HG03342 (cell line): ENCODE data around the gene EMC10.

ENCODE experiments used
- ATAC-seq: cut with Tn5 transposase; IDR thresholded peaks from one replicate; pipeline ENCODE4 v1.9.1; 2021; ENCODE audit warnings: mild to moderate bottlenecking, moderate library complexity; ENCODE audit not compliant: unreplicated experiment

Gene EMC10

DNA sequence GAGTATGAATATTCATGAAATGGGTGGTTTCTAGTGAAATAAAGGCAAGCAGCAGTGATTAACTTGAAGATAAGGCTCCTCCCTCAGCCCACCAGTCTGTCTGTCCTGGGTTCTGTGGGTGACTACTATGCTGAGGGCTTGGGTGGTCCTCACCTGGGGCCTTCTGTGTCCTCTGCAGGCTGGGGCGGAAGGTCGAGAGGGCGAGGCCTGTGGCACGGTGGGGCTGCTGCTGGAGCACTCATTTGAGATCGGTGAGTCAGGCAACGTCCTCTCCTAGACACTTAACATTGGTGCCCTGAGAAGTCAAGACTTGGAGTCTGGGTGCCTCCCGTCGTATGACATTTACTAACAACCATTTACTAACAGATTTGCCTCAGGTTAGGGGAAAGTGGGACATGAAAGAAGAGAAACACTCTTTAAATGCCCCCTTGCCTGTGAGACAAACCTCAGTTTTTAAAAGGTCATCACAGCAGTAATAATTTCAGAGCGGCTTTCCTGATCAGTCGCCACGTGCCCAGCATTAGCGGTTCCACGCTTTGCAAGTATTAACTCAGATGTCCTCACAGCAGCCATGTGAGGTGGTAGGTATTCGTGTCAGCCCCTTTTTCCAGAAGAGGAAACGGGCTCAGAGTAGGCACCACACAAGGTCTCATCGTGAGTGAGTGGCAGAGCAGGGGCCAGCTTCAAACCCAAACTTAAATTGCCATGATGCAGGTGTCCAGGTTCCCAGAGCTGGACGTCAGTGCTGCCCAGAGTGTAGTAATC is 1.6 kb downstream of the EMC10 start:
- ATAC-seq: no peak

DNA sequence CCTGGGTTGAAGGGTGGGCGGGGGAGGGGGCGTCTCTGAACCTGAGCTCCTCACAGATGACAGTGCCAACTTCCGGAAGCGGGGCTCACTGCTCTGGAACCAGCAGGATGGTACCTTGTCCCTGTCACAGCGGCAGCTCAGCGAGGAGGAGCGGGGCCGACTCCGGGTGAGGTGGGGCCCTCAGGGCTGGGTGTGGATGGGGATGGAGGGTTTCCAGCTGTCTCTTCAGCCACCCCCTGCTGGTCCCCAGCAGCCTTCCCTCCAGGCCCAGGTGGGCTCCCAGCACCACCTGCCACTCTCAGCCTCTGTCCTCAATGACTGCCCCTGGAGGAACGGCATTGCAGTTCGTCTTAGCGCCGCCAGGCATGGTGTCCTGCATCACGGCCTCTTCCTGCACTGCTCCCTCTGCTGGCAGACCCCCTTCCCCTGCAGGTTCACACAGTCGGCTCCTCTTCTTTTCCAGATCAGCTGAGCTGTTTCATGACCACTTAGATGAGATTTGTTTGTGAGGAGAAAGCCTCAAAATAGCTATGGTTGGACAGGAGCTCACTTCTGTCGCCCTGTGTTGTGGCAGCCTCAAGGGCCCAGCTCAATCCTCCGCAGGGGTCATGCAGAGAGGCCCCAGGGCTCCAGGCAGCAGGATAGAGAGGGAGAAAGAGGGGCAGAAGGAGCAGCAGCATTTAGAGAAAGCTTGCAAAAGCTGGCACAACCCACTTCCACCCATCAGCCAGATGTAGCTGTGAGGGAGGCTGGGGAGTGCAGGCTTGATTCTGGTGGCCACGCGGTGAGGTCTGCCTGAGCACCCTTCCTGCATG is 2.8 kb downstream of the EMC10 start:
- ATAC-seq: no peak

DNA sequence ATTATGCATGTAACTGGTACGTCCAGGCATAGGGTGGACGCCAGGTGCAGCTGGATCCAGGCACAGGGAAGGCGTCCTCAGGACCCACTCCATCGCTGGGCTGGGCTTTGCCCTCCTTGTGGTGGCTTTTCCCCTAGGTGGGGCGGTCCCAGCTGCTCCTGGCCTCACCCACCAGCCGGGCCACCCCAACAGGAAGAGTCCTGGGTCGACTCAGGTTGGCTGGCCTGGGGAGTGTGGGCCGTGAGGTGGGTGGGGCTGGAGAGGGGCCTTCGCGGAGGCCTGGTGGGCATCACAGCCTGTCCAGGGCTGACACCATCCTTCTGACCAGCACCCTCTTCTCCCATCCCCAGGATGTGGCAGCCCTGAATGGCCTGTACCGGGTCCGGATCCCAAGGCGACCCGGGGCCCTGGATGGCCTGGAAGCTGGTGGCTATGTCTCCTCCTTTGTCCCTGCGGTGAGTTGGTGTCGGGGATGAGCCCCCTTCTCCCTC is 3.5 kb downstream of the EMC10 start:
- no peak for ATAC-seq

DNA sequence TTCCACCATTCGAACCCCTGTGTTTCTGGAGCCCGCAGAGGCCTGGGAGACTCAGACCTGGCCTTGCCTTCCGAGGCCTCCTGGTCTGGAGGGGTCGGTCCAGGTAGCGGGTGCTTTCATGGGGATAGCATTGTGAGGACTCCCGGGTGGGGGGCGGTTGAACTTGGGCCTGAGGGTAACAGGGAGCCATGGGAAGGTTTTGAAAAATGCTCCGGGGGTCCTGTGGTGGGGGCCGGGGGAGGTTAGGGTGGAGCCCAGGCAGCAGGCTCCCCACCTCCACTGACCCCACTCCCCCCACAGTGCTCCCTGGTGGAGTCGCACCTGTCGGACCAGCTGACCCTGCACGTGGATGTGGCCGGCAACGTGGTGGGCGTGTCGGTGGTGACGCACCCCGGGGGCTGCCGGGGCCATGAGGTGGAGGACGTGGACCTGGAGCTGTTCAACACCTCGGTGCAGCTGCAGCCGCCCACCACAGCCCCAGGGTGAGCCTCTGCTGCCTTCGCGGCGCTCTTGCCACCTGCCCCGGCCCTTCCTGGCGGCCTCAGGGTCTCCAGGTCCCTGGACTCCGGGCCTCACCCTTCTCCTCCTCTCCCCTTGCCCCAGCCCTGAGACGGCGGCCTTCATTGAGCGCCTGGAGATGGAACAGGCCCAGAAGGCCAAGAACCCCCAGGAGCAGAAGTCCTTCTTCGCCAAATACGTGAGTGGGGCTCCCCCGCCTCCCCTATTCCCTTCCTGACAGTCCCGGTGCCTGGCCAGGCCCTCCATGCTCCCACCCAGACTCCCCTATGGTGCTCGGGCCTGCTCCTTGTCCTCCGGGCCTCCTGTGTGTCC is 4.2 kb downstream of the EMC10 start:
- ATAC-seq: no peak

DNA sequence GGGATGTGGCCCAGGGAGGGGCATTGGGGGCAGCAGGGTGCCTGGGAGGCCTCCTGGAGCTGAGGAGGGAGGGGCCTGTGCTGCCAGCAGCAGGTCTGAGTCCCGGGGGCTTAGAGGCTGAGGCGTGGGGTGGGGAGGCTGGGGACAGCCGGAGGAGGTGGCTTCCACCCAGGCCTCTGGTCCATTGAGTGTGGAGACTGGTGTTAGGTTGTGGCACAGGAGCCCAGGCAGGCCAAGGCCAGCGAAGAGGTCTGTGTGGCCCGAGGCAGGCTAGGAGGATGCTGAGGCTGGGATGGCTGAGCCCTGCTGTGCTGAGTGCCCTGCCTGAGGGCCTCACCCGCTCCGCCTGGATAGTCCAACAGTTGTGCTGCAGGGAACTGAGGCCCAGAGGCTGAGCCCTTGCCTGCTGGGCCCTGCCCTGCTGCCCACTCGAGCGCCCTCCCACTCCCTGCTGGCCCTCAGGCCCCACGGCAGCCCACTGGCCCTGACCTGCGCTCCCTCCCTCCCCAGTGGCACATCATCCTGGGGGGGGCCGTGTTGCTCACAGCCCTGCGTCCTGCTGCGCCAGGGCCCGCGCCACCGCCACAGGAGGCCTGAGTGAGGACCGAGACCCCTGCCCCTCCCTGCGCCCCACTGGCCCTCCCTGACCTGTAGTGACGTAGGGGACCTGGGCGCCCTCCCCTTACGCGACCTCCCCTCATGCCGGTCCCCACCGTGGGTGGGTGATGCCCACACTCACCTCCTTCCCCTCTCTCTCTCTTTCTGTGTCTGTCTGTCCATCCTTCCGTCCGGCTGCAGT is 5.2 kb downstream of the EMC10 start:
- no peak for ATAC-seq

DNA sequence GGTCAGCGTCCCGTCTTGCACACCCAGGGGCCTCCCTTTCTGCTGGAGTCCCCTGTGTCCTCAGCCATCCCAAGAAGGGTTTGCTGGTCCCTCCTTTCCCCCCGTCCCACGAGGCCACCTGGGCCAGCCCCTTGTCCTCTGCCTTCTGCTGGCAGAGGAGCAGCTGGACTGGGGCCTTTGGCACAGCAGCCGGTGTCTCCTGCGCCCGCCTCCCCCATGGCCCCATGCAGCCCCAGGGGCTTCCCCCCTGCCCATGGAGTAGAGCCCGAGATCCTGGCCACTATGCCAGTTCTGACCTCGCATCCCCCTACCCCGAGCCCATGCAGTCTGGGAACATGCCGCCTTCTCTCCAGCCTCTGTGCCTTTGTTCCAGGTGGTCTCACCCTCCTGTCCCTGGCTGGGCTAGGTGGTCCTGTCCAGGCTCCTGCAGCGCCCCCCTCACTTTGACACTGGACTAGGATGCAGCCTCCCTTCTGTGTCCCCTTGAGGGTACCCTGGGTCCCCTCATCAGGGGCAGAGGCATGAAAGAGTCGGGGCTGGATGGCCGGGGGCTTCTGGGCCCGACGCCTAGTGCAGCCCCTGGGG is 6.1 kb downstream of the EMC10 start:
- ATAC-seq: no peak

DNA sequence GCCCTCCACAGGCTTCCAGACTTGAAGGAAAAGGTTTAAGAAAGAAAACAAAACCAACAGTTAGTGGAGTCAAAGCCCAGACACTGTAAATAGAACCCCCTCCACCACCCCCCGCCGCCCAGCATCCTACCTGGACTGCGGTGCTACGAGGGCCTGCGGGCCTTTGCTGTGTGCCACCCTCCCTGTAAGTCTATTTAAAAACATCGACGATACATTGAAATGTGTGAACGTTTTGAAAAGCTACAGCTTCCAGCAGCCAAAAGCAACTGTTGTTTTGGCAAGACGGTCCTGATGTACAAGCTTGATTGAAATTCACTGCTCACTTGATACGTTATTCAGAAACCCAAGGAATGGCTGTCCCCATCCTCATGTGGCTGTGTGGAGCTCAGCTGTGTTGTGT is 6.6 kb downstream of the EMC10 start:
- ATAC-seq: no peak

DNA sequence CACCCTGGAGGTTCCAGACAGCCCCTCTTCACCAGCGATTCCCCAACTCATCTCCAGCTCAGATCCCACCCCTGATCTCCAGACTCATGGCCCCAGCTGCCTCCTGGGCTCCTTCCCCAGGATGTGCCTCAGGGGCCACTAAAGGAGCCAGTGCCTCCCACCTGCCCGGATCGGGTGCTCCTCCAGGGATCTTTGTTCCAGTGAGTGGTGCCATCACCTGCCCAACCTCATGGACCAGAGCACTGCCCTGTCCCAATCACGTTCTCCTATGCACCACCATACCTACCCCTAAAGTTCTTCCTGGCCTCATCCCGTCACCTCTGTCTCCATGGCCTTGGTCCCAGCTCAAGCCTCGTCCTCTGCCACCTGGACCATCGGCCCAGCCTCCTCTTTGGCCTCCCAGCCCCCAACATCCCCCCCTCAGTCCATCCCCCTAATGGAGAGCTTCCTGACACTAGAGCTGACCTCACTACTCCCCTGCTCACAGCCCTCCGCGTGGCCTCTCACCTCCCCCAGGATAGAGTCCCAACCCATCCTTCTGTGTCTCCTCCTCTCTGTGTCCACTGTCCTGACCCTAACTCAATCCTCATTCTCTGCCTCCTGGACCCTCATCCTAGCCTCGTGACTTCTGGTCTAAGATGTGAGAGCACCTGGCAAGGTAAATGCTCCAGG is 9.1 kb downstream of the EMC10 start:
- ATAC-seq: no peak

DNA sequence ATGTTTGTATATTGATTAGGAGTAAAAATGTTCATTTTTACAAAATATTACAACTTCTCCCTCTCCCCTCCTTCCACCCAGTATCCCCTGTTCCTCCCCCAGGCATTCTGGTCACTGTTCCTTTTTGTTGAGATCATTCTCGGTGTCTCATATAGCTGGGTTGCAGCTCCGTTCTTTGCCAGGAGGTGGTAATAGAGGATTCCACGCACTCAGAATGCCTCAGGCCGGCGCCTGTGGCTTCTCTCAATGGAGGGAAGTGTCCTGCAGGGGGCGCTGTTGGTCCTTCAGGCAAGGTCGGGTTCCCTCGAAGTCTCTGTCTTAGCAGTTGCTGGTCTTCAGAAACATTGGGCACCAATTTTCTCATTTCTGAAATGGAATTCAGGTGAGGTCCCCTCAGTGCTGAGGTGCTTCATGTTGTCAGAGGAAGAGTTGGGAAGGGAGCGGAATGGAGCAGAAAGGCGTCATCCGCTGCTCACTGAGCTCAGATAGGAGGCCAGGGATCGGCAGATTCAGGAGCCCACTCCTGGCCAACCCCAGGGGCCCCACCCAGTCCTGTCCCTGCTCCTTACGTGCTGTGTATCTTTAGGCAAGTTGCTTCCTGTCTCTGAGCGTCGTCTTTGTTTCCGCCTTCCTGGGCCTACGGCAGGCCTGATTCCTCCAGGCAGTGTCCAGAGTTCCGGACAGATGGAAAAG is 10.7 kb downstream of the EMC10 start:
- no peak for ATAC-seq

DNA sequence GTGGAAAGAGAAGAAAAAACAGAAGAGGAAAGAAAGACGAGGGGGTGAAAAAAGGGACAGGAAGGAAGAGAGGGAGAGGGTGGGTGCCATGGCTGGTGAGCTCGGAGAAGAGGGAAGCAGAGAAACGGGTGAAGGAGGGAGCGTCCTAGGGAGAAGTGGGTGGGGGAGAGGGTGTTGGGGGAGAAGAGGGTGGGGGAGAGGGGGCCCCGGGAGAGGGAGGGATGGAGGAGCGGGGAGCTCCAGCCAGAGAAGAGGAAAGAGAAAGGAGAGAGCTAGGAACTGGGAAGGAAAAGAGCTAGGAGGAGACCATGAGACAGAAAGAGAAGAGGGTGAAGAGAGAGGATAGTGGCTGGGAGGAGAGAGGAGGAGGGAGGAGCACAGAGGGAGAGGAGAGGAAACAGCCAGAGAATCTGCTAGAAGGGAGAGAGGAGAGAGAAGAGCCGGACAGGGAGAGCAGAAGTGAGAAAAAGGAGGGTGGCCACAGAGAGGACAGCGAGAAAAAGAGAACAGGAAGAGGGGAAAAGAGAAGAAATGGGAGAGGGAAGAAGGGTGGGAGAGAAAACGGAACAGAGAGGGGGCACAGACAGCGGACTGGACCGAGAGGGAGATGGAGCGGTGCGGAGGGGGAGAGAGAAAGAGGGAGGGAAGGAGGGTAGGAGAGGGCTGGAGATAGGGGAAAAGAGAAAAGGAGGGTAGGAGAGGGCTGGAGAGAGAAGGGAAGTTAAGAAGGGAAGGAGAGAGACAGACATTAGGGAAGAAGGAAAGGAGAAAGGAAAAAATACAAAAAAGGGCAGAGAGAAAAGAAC is 12.3 kb downstream of the EMC10 start:
- ATAC-seq: no peak

DNA sequence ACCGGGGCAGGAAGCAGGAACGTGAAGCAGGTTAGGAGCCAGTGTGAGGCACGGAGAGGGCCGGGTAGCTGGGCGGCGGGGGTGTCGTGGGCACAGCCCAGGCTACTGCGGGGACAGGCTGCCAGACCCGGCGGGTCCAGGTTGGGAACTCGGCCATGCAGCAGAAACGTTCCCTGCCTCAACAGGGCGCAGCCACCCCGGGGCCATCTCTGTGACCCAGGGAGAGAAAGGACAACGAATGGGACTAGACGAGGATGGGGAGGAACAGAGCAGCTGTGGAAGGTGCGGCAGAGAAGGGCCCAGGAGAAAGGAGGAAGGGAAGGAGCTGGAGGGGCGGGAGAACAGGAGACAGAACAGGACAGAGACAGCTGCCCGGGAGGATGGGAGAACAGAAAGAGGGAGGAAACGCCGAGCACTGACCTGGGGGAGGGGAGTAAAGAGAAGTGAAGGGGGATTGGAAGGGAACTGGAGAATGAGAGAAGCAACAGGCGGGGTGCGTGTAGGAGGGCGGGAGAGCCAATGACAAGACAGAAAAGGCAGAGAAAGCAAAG is 13.2 kb downstream of the EMC10 start:
- no peak for ATAC-seq

DNA sequence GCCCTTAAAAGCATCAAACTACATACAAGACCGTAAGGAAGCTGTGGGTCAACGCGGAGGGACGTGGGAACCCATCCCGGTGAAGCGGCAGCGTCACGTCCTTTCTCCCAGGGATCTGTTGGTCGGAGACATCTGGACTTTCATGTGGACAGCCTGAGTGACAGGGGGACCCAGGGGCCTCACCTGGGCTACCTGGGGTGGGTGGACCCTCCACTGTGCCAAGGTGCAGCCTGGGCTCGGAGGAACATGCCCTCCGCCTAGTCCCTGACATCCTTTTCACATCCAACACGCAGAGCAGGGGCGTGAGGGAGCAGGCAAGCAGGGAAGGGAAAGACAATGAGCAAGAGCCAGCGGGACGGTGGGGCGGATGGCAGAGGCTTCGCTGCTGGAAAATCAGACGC is 14.1 kb downstream of the EMC10 start:
- no peak for ATAC-seq

DNA sequence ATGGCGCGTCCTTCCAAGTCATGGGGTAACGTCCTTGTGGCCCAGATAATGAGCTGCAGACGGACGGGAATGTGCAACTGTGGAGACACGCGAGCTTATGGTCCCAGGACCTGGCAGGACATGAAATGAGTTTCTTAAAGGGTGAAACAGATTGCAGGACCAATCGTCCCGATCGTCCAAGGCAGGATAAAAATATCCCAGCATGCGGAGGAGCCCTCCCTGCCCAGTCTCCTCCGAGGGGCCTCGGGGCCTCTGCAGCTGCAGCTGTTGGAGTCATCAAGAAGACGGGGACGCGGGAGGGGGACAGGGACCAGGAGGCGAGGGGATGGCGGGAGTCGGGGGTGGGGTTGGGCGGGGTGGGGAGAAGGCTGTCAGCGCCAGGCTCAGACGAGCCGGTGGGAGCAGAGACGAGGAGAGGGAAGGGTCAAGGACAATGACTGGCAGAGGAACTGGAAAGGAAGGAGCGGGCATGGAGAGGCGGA is 14.7 kb downstream of the EMC10 start:
- no peak for ATAC-seq

DNA sequence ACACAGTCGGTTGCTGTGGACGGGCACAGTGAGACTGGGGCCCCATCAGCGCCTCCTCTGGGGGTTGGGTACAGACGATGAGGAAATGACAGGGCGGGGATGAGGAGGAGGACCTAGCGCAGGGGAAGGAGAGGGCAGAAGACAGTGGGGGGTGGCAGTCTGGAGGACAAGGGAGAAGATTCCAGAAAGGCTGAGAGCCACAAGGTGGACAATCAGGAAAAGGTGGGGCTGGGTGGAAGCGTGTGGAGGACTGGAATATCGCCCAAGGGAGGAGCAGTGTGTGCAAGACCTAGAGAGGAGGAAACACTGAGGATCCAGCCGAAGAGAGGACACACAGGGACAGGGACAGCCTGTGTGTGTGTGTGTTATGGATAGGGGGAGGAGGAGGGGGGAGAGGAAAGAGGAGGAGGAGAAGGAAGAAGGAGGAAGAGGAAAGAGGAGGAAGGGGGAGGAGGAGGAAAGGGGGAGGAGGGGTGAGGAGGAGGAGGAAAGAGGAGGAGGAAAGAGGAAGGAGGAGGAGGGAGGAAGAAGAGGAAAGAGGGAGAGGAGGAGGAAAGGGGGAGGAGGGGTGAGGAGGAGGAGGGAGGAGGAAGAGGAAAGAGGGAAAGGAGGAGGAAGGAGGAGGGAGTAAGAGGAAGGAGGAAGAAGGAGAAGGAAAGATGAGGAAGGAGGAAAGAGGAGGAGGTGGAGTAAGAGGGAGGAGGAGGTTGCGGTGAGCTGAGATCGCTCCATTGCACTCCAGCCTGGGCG is 16.2 kb downstream of the EMC10 start:
- no peak for ATAC-seq

DNA sequence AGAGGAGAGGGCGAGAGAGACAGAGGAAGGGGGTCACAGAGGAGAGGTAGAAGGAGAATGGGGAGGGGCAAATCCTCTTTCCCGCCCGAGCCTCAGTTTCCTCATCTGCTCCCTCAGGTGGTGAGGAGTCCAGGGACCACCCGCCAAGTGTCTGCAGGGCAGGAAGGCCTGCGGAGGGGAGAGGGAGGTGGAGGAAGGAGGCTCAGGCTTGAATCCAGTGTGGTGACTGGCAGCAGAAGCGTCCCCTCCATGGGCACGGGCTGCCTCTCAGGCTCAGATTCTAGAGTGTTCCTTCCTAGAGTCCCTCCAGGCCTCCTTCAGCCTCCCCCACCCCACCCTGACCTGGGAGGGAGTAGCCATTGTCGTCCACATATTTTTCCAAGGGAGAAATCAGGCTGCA is 16.9 kb downstream of the EMC10 start:
- ATAC-seq: no peak

DNA sequence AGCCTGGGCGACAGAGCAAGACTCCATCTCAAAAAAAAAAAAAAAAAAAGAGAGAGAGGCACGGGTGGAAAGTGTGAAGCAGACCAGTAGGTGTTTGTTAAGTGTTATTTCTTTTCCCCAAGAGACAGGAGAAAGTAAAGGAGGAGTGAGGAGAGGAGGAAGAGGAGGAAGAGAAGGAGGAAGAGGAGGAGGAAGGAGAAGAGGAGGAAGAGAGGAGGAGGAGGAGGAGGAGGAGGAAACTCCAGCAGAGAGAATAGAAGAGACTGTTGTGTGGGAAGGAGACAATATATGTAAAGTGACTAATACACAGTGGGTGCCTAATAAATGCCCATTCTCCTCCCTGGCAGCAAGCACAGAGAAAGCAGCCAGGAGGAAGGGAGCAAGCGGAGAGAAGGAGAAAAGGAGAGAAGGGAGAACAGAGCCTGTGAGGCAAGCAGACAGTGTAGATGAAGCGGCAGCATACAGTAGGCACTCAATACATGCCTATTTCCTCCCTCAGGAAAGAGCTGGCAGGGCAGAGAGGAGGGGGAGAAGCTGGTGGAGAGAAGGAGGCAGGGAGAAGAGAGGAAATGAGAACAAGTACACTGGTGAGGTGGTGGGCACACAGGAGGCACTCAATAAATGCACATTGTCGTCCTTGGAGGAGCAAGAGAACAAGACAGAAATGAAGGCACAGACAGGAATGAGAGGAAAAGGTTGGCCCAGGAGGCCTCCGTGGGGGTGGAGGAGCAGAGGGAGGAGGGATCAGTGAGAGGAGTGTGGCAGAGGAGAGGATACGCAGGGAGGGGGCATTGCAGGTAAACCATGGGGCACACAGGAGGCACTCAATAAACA is 18.1 kb downstream of the EMC10 start:
- ATAC-seq: no peak
